Keratinocyte (primary cell): ENCODE measurements around the gene ADARB2. TPM values are rescaled to one million over a fixed set of nuclear protein-coding genes. Genes with fewer than 3 reads are reported as not detected.

ENCODE experiments used
- DNase-seq: peaks from one replicate; pipeline ENCODE4 v3.0.0-alpha.2; 2011; ENCODE audit warnings: low read depth, missing footprints, low spot score
- FAIRE-seq: peaks from 2 replicates; lab custom pipeline; 2011; peaks lifted over from hg19 to GRCh38; lab: Jason Lieb, UNC
- H2AFZ ChIP-seq: 2 replicates; pipeline ENCODE4 v1.6.0; 2012; ENCODE audit warnings: low read length, control low read depth, inconsistent platforms; ENCODE audit not compliant: control insufficient read depth
- H3K27ac ChIP-seq: 2 replicates; pipeline ENCODE4 v1.5.1; 2011; ENCODE audit warnings: low read length; ENCODE audit not compliant: control insufficient read depth, insufficient read depth
- H3K27me3 ChIP-seq: 3 replicates; pipeline ENCODE4 v1.6.0; 2011; ENCODE audit warnings: low read length; ENCODE audit not compliant: control insufficient read depth, insufficient read depth; ENCODE audit errors: extremely low read depth
- H3K36me3 ChIP-seq, 2 experiments: 2 replicates in 1 of 2; 3 replicates in 1 of 2; pipeline ENCODE4 v1.5.1; 2011; ENCODE audit warnings: low read length in 2 of 2, mild to moderate bottlenecking in 1 of 2; ENCODE audit not compliant: control insufficient read depth in 2 of 2, insufficient read depth in 2 of 2; ENCODE audit errors: extremely low read depth in 1 of 2
- H3K4me1 ChIP-seq: 3 replicates; pipeline ENCODE4 v1.5.1; 2011; ENCODE audit warnings: low read length; ENCODE audit not compliant: control insufficient read depth, insufficient read depth; ENCODE audit errors: extremely low read depth
- H3K4me2 ChIP-seq: 3 replicates; pipeline ENCODE4 v1.6.0; 2011; ENCODE audit warnings: low read depth, low read length; ENCODE audit not compliant: control insufficient read depth, insufficient read depth; ENCODE audit errors: extremely low read depth
- H3K4me3 ChIP-seq, 3 experiments: fragments of 200-600 bp in 1 of 3; sonication (generic) in 1 of 3; 2 replicates in 2 of 3; 3 replicates in 1 of 3; pipeline ENCODE4 v1.5.1; 2011 to 2016; ENCODE audit warnings: low read length in 3 of 3, mild to moderate bottlenecking in 3 of 3, control low read depth in 2 of 3, inconsistent platforms in 1 of 3, low read depth in 1 of 3, mixed read lengths in 1 of 3, mixed run types in 1 of 3, moderate library complexity in 1 of 3; ENCODE audit not compliant: control insufficient read depth in 2 of 3, insufficient read depth in 2 of 3; ENCODE audit errors: extremely low read depth in 1 of 3
- H3K79me2 ChIP-seq: 2 replicates; pipeline ENCODE4 v1.6.0; 2012; ENCODE audit warnings: low read length; ENCODE audit not compliant: control insufficient read depth, insufficient read depth
- H3K9ac ChIP-seq: 3 replicates; pipeline ENCODE4 v1.6.0; 2011; ENCODE audit warnings: low read length; ENCODE audit not compliant: control insufficient read depth, insufficient read depth; ENCODE audit errors: extremely low read depth
- H3K9me1 ChIP-seq: 3 replicates; pipeline ENCODE4 v1.6.0; 2011; ENCODE audit warnings: low read length; ENCODE audit not compliant: control insufficient read depth, insufficient read depth; ENCODE audit errors: extremely low read depth
- H3K9me3 ChIP-seq: 2 replicates; pipeline ENCODE4 v1.5.1; 2012; ENCODE audit warnings: low read depth, low read length; ENCODE audit not compliant: control insufficient read depth
- H4K20me1 ChIP-seq: 3 replicates; pipeline ENCODE4 v1.6.0; 2011; ENCODE audit warnings: low read length; ENCODE audit not compliant: control insufficient read depth, insufficient read depth; ENCODE audit errors: extremely low read depth
- CTCF ChIP-seq, 3 experiments: IDR thresholded peaks in 1 of 3; conservative IDR thresholded peaks in 1 of 3; optimal IDR thresholded peaks in 1 of 3; 2 replicates in 2 of 3; 3 replicates in 1 of 3; pipeline versions ENCODE3 to v1.5.1; 2011; ENCODE audit warnings: low read length in 3 of 3, mild to moderate bottlenecking in 3 of 3, moderate library complexity in 2 of 3, control low read depth in 1 of 3, inconsistent platforms in 1 of 3; ENCODE audit not compliant: insufficient read depth in 2 of 3; ENCODE audit errors: extremely low read depth in 1 of 3
- EZH2 ChIP-seq: IDR thresholded peaks from one replicate; pipeline ENCODE4 v1.6.1; 2012; ENCODE audit warnings: inconsistent platforms, mild to moderate bottlenecking, low read length, moderate library complexity
- dilution Hi-C: fragments of 300-500 bp; cut with MboI; formaldehyde crosslinking; loops from one replicate; pipeline ENCODE4 v1.7.0; 2020; ENCODE audit warnings: low sequenced_read_pairs; ENCODE audit not compliant: extremely low pct_ligation_motif_present
- polyA plus RNA-seq, 5 experiments: library from polyadenylated mRNA; depleted of rRNA in 3 of 5; stranded (reverse) in 3 of 5; stranded (forward) in 1 of 5; unstranded in 1 of 5; fragments of >200 nt; gene quantifications; 1 replicate in 1 of 5; 2 replicates in 3 of 5; 3 replicates in 1 of 5; pipeline versions ENCODE4 v1.2.1 to v1.2.3, GENCODE V29; 2011 to 2012; ENCODE audit warnings: missing spikeins in 2 of 5, low read depth in 1 of 5, low replicate concordance in 1 of 5

The ADARB2 gene
- polyA plus RNA-seq, 1 donor (not counting 4 experiments of a cell fraction or from before 2014, with no cell fraction given) = not detected

GRCh38 chr10:1315178-1315577 lies 422.1 kb downstream of the ADARB2 start:
- Histone ChIP-seq H3K4me3 (no peak overlapping the region), H3K79me2 (no peaks in the 10 kb centered on the region), H3K27ac (no peak overlapping the region), H3K9me3 (no peaks in the 10 kb centered on the region), H3K4me2 (no peak overlapping the region), H3K36me3 (no peaks in the 10 kb centered on the region), H3K9me1 (no peaks in the 10 kb centered on the region), H3K9ac (no peak overlapping the region), H3K27me3 (no peaks in the 10 kb centered on the region), H2AFZ (no peak overlapping the region), H3K4me1 (no peaks in the 10 kb centered on the region), H4K20me1 (no peaks in the 10 kb centered on the region)
- dilution Hi-C loops = no loop called here
- FAIRE-seq = no peak
- no peak for DNase-seq
- TF ChIP-seq CTCF (optimal IDR thresholded peaks at IDR 0.05 in 1 of 3, IDR thresholded peaks at IDR 0.05 in 1 of 3, conservative IDR thresholded peaks at IDR 0.05 in 1 of 3; ENCODE audit: extremely low read depth in 1 of 3, insufficient read depth in 2 of 3, low read length in 3 of 3) (no peak), EZH2 (no peak)

- Histone ChIP-seq H2AFZ (no peak overlapping the region), H3K9me1 (no peaks in the 10 kb centered on the region), H3K36me3 (no peaks in the 10 kb centered on the region), H4K20me1 (no peaks in the 10 kb centered on the region), H3K4me3 (no peak overlapping the region), H3K4me2 (no peak overlapping the region), H3K79me2 (no peaks in the 10 kb centered on the region), H3K27me3 (no peaks in the 10 kb centered on the region), H3K27ac (no peak overlapping the region), H3K9me3 (no peaks in the 10 kb centered on the region), H3K4me1 (no peaks in the 10 kb centered on the region), H3K9ac (no peak overlapping the region)
- no peak for DNase-seq
- dilution Hi-C loops = no loop called here
- TF ChIP-seq EZH2 (no peak), CTCF (optimal IDR thresholded peaks at IDR 0.05 in 1 of 3, IDR thresholded peaks at IDR 0.05 in 1 of 3, conservative IDR thresholded peaks at IDR 0.05 in 1 of 3; ENCODE audit: extremely low read depth in 1 of 3, insufficient read depth in 2 of 3, low read length in 3 of 3) (no peak)
- FAIRE-seq = no peak
Measured at GRCh38 chr10:1311726-1312125, 425.6 kb downstream of the ADARB2 start.
